NCI-H2171 (cell line): ENCODE measurements around the gene FGF4.

Source experiments
- DNase-seq: peaks from one replicate; lab custom pipeline; 2025; lab: John Stamatoyannopoulos, UW

FGF4 gene

GRCh38 chr11:69775163-69775755 lies at the start of gene FGF4:
Gene FGF4 (minus strand): TSS chr11:69775341. CDS start chr11:69775084, 257 bp downstream.
- DNase-seq = no peak

GRCh38 chr11:69823641-69824265 lies 48.6 kb upstream of the FGF4 start:
- DNase-seq = no peak

GRCh38 chr11:69822676-69823494 lies 47.7 kb upstream of the FGF4 start:
- no peak for DNase-seq

- no peak for DNase-seq
These were observed 46.4 kb upstream of the FGF4 start for GRCh38 chr11:69821511-69822040.

- no peak for DNase-seq
These were observed 45.3 kb upstream of the FGF4 start for GRCh38 chr11:69820441-69820840.

GRCh38 chr11:69819541-69820070 lies 44.5 kb upstream of the FGF4 start:
- DNase-seq = no peak

- no peak for DNase-seq
These were observed 43.7 kb upstream of the FGF4 start, which contains the start of gene FGF3 for GRCh38 chr11:69818603-69819441. Gene FGF3 (minus strand): TSS chr11:69819416. CDS start chr11:69818933, 483 bp downstream.

- no peak for DNase-seq
These were observed 43.1 kb upstream of the FGF4 start for GRCh38 chr11:69818231-69818602.

GRCh38 chr11:69817265-69818230 lies 42.4 kb upstream of the FGF4 start:
- no peak for DNase-seq

GRCh38 chr11:69816671-69817070 lies 41.5 kb upstream of the FGF4 start:
- no peak for DNase-seq

- no peak for DNase-seq
These were observed 40.8 kb upstream of the FGF4 start for GRCh38 chr11:69815973-69816372.

GRCh38 chr11:69814902-69815301 lies 39.8 kb upstream of the FGF4 start:
- DNase-seq = no peak

- no peak for DNase-seq
These were observed 39.3 kb upstream of the FGF4 start for GRCh38 chr11:69814411-69814810.

GRCh38 chr11:69813839-69814238 lies 38.7 kb upstream of the FGF4 start:
- DNase-seq = no peak

- DNase-seq = no peak
These were observed 37.8 kb upstream of the FGF4 start for GRCh38 chr11:69812946-69813345.

GRCh38 chr11:69812256-69812655 lies 37.1 kb upstream of the FGF4 start:
- no peak for DNase-seq

- DNase-seq = no peak
These were observed 36.3 kb upstream of the FGF4 start for GRCh38 chr11:69811431-69811830.

GRCh38 chr11:69810289-69811118 lies 35.4 kb upstream of the FGF4 start:
- DNase-seq = no peak

GRCh38 chr11:69808667-69809086 lies 33.5 kb upstream of the FGF4 start:
- no peak for DNase-seq
